Measurements from ENCODE around the gene PDE3A.
"Not testable (repeated sequence)": the region's sequence is repeated elsewhere in the genome, so short reads cannot be mapped to it uniquely, and the experiment has no call there.

The PDE3A gene

GRCh38 chr12:20551742-20552442 is 183.6 kb downstream of the PDE3A start:
- not testable (repeated sequence) for DNase-seq (ENCODE audit: low spot score)

DNA sequence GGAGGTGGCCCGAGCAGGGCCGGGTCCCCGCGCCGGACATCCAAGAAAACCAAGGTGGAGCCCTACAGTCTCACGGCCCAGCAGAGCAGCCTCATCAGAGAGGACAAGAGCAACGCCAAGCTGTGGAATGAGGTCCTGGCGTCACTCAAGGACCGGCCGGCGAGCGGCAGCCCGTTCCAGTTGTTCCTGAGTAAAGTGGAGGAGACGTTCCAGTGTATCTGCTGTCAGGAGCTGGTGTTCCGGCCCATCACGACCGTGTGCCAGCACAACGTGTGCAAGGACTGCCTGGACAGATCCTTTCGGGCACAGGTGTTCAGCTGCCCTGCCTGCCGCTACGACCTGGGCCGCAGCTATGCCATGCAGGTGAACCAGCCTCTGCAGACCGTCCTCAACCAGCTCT is 184.2 kb downstream of the PDE3A start:
- not testable (repeated sequence) for DNase-seq (ENCODE audit: low spot score)

DNA sequence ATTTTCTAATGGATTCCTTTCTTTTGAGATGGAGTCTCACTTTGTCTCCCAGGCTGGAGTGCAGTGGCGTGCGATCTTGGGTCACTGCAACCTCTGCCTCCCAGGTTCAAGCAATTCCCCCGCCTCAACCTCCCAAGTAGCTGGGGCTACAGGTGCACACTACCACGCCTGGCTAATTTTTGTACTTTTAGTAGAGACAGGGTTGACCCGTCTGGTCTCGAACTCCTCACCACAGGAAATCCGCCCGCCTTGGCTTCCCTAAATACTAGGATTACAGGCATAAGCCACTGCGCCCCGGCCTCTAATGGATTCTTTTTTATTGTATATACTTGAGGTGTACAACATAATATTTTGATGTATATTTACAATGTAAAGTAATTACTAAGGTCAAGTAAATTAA is 186.7 kb downstream of the PDE3A start:
- DNase-seq (ENCODE audit: low spot score): no peak

DNA sequence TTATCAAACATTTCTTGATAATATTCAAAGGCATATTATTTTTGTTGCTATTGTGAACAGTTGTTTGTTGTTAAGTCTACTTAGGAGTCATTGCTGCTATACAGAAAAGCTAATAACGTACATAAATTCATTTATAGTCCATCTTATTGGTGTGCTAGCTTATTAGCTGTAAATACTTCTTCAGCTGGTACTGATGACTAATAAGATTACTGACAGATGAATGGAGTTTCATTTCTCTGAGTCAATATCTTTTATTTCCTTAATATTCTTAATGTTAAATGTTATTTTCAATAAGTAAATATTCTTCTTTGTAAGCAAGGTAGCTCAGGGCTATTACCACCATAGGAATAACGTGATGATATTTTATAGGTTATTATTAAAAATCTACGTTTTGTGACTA is 187.4 kb downstream of the PDE3A start:
- DNase-seq (ENCODE audit: low spot score): no peak

DNA sequence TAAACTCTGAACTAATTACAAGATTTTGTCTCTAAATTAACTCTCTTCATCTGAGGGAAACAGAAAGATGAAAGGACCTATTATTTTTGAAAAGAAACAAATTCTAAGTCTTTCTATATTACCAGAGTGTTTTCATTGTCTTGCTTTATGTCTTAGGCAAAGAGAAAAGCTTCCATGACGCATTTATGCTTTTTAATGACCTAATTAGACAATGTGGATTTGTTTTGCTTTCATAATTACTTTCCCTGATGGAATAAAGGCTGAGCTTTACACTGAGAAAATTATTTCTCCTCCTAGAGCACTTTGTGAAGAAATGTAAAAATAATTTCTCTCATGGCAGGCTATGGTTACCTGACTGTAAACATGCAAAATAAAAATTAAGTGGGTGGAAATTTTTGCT is 188.8 kb downstream of the PDE3A start:
- DNase-seq (ENCODE audit: low spot score): no peak

- no peak for DNase-seq (ENCODE audit: low spot score)
These were observed 192.6 kb downstream of the PDE3A start for GRCh38 chr12:20560935-20561334.

DNA sequence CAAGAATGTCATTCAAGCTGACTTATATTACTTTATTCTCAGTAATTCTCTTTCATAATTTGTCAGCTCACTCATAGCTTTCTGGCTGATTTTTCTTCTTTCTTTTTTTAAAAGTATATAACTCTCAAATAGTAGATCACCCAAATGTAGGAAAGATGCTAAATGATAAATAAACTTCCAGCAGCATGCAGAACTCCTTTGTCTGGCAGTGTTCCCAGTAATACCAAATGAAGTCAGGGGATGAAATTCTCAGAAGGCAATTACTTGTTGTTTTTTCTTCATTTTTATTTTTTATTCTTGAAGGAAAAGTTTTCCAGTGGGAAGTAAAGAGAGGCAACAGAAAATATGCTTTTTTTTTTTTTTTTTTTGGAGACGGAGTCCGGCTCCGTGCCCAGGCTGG is 193.5 kb downstream of the PDE3A start:
- no peak for DNase-seq (ENCODE audit: low spot score)

GRCh38 chr12:20567413-20567812 is 199.1 kb downstream of the PDE3A start:
- no peak for DNase-seq (ENCODE audit: low spot score)

DNA sequence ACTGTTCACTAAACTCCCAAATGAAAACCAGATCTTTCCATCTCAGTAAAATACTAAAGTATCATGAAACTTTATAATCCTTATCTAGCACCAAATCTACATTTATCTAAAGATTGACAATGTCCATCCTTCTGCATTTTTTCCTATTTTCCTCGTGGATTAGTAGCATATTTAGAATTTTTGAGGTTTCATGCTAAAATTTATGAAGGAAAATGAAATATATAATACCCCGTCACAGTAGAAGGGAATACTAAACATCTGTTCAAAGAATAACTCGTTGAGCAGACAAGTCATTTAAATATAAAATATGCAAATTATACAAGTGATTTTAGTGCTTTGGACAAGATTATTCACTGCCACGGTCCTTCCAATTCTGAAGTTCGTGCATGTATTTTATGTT is 204.1 kb downstream of the PDE3A start:
- DNase-seq (ENCODE audit: low spot score): no peak

GRCh38 chr12:20576528-20576927 is 208.2 kb downstream of the PDE3A start:
- no peak for DNase-seq (ENCODE audit: low spot score)

GRCh38 chr12:20577054-20577453 is 208.7 kb downstream of the PDE3A start:
- DNase-seq (ENCODE audit: low spot score): no peak

- DNase-seq (ENCODE audit: low spot score): no peak
These were observed 209.8 kb downstream of the PDE3A start for GRCh38 chr12:20578142-20578541.

DNA sequence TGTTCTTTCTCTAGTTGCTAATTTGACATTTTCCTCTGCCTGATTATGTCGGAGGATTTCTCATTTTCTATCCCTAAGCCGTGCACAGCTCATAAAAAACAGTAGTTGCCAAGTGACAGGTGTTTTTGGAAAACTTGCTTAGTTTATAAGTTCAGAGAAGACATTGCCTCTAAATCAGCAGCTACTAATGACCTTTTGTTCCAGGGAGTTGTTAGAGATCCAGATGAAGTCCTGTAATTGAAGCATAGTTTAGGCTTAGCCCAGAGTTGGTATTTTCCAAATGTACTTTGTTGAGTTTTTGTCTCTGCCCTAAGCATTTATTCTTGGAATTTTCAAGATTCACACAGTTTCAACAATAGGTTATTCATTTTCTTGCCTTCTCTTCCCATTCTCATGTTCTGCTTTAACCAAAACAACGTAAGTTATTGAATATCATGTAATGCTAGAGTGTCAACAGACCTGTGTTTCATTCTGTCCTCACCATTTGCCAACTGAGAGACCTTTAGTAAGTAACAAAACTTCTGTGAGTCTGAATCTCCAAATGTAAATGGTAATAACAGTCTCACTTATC is 216.8 kb downstream of the PDE3A start:
- no peak for DNase-seq (ENCODE audit: low spot score)

- no peak for DNase-seq (ENCODE audit: low spot score)
These were observed 217.6 kb downstream of the PDE3A start for GRCh38 chr12:20585913-20586312.

GRCh38 chr12:20588042-20588441 is 219.7 kb downstream of the PDE3A start:
- peak; percentile 91 for DNase-seq (ENCODE audit: low spot score)

GRCh38 chr12:20590570-20590969 is 222.2 kb downstream of the PDE3A start:
- no peak for DNase-seq (ENCODE audit: low spot score)

- no peak for DNase-seq (ENCODE audit: low spot score)
These were observed 224.2 kb downstream of the PDE3A start for GRCh38 chr12:20592556-20592955.

DNA sequence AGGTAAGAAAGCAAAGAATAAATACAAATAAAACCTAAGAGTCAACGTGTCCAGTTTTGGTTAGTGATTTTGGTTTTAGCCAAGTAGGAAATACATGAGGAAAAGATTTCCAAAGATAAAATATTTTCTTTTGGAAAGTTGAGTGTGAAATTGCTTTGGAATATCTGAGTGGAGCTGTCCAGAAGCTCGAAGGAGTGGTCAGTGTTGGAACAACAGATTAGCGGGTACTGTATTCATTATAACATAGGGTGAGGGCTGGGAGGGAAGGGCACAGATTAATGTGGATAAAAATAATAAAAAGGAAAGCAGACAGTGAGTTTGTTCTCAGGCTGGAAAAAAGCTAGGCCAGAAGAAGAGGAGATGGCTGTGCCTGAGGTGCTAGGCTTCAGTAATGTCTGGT is 225.3 kb downstream of the PDE3A start:
- no peak for DNase-seq (ENCODE audit: low spot score)

DNA sequence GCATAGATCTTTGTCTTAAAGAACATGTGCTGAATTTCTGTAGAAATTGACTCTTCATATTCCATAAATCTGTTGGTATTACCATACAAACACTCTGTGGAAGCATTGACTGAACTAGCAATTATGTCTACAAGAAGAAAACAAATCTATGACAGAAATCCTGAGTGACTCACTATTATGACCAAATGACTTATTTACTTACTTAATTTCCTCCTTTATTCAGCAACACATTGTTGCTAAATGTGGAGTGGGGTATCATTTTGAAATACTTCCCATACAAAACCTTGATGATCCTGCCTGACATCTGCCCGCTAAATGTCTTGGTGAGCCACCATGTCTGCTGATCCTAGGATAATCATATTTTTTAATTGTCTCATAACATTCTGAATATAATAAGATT is 227.7 kb downstream of the PDE3A start:
- no peak for DNase-seq (ENCODE audit: low spot score)

DNA sequence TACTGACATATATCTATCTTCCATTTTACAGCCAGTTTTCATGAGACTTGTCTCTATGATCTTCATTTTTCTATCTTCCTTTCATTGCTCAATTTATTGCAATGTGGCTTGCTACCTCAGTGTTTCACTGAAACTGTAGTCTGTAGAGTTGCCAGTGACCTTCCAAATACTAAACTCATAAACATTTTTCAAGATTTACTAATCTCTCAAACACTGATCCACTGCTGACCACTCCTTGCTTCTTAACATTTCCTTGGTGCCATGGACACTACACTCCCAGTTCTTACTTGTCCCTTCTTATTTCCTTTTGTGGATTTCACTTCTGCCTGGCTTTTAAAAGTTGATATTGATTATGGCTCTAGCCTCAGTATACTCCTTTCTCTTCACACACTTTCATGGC is 231.4 kb downstream of the PDE3A start:
- no peak for DNase-seq (ENCODE audit: low spot score)

DNA sequence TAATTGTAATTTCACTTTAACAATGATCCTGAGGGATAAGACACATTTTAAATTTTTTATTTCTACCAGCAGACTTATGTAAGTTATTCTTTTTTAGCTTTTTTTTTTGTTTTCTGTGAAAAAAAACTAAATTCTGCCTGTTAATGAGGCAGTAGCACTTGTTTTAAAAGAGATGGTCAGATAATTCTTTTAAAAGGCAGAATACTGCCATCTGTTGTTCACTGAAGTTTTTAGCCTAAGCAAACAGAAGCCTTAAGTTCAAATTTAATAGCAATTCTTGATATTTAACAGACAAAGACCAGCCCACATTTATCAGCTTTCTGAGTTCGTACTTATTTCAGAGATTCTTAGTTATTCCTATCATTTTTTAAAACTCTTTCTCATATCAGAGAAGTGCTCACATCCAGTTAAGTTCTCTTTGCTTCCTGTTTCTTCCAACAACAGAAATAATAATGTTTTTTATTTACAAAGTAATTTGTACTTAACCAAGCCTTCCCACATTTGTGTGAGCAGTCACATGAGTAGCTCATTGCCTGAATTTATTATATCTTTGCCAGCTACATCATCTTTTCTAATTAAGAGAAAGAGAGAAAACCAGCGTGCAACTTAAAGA is 233.4 kb downstream of the PDE3A start:
- DNase-seq (ENCODE audit: low spot score): peak; percentile 51

- DNase-seq (ENCODE audit: low spot score): no peak
These were observed 234.5 kb downstream of the PDE3A start for GRCh38 chr12:20602641-20603391.
